HK-2 (cell line): Measurements from ENCODE around the gene CYREN.
"Not testable (repeated sequence)": the region's sequence is repeated elsewhere in the genome, so short reads cannot be mapped to it uniquely, and the experiment has no call there.

Experiments
- DNase-seq: peaks from one replicate; pipeline ENCODE4 v3.0.0-alpha.2; 2018; ENCODE audit not compliant: unreplicated experiment

The CYREN gene

DNA sequence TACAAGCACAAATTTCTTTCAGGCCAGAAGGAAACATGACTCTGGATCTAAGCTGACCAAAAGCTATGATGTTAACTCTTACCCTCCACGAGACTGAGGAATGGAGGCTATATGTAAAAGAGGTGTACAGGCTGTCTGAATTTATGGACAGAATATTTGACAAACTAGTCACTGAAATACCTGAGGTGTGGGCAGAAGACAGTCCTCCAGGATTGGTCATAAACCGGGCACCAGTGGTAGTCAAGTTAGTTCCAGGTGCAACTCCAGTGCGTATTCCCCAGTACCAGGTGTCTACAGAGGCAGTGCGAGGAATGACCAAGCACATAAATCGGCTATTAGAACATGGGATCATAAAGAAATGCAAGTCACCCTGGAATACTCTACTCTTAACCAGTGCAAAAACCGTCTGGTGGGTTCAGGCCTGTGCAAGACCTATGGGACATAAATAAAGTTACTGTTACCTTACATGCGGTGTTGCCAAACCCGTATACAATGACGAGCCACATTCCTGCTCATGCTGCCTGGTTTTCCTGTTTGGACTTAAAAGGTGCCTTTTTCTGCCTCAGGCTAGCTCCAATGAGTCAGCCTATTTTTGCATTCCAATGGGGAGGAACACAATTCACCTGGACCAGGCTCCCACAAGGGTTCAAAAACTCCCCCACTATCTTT, 6.7 kb upstream of the CYREN start:
- no peak for DNase-seq

DNA sequence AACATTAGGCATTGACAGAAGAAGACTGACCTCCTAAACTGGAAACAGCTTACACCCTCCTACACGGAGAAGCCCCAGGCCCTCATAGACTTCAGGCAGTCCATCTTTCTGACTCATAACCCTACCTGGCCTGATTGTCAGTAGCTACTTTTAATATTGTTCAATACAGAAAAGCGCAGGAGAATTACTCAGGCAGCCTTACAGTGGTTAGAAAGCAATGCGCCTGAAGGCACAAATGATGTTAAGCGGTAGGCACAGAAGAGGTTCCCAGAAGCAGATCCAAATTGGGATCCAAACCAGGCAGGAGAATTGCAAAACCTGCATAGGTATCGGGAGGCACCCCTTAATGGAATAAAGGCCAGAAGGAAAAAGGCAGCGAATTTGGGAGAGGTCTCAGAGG, 5.4 kb upstream of the CYREN start:
- DNase-seq: no peak

DNA sequence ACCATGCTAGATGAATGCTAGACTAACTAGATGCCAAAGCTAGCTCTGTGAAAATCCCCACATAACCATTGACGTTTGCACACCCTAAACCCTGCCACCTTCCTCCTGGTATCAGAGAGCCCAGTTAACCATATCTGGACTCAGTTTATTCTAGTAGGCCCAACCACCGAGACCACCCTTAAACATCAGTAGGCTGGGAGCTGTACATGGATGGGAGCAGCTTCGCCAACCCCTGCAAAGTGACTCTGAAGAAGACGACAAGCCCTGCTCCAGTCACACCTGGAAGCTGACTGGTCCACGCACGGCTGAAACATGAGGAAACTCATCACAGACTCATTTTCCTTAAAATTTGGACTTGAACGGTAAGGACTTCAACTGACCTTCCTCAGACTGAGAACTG, 4.4 kb upstream of the CYREN start:
- no peak for DNase-seq

DNA sequence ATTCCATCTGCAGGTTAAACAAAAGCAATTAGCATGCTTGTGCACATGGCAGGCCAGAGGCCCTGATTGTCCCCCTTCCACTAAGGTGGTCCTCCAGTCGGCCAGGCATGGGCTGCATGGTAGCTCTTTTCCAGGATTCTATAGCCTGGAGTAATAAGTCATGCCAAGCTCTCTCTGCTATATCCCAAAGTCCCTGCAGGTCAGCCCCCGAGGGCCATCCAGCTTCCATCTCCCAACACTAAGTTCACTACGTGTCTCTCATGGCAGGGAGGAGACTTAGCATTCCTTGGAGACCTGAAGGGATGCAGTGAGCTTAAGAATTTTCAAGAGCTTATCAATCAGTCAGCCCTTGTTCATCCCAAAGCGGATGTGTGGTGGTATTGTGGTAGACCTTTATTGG, 3.4 kb upstream of the CYREN start:
- DNase-seq: not testable (repeated sequence)

DNA sequence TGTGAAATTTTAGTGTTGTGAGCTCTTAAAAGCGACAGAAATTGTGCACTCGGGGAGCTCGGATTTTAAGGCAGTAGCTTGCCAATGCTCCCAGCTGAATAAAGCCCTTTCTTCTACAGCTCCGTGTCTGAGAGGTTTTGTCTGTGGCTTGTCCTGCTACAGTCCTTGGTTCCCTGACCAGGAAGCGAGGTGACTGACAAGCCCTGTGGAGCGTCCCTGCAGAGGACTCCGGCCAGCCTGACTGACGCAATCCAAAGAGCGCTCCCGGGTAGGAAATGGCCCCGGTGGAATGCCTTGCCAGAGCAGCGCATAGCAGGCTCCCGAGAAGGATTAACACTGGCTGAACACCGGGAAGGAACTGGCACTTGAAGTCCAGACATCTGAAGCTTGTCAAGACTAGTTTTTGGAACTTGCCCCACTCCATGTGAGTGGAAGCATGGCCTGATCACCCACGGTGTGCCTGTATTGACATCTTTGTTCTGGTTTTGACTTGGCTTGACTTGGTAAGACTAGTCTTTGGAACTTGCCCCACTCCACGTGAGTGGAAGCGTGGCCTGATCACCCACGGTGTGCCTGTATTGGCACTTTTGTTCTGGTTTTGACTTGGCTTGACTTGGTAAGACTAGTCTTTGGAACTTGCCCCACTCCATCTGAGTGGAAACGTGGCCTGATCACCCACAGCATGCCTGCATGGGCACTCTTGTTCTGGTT, 1.2 kb upstream of the CYREN start:
- DNase-seq: peak; percentile 90

DNA sequence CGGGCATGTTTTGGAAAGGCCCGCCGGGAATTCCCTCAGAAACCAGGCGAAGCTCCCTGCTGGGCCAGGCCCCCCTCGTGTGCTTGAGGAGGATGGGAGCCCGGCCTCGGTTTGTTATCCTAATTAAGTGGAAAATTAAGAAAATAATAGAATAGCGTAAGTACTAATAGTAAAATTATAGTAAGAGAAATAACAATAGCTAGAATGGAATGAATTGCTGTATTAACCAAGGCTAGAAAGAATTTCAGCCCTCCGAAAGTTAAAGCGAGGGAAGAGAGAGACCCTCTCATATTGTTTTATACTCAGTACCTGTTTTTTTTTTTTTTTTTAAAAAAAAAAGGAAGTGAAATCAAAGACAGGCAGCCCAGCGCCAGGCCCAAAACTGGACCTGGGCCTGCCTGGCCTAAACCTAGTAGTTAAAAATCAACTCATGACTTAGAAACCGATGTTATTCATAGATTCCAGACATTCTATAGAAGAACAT, 533 bp upstream of the CYREN start:
- not testable (repeated sequence) for DNase-seq

DNA sequence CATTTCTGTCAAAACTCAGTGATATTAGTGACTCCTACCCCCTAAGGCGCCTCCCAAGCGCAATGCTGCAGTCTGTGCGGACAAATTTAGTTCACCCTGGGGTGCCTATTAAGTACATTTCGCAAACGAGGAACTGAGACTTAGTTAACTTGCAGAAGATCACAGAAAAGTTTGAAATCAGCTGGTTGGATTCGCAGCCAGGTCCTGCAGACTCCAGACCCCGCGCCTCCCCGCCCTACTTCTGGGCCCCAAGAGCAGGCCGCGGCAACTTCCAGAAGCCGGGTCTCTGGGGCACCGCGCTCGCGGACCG, 588 bp downstream of the CYREN start:
- DNase-seq: no peak

DNA sequence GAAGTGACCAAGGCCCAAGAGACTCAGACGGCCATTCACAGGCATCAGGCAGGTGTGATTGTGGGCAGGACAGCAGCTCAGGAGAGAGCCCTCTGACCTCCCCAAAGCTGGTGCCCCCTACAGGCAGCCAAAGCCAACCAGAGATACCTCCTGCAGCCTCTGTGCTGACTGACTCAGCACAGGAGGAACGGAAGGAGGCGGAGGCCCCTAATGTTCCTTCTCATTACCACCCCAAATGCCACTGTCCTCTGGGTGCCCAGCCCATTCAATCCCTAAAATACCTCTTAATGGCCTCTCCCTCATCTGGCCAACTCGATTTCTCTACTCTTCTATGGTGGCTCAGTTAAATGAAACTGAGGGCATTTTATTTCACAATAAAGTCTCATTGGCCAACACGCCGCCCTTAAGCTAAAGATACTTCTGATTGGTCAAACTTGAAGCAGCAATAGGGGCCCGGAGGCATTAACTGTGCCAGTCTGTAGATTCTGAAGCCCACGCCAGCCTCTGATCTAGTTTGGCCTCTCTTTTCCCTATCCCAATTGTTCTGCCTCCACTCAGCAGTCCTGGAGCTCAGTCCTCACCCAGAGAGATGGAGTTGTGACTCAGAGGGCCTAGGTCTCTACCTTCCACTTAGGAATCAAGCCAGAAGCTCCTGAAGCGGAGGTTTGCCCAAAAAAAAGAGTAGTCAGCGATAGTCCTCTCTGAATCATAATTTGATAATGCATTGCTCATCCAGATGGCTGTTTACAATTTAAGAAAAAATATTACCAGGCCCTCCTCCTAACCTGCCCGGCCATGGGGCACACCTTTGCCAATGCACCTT, 1.2 kb downstream of the CYREN start:
- peak; percentile 62 for DNase-seq

DNA sequence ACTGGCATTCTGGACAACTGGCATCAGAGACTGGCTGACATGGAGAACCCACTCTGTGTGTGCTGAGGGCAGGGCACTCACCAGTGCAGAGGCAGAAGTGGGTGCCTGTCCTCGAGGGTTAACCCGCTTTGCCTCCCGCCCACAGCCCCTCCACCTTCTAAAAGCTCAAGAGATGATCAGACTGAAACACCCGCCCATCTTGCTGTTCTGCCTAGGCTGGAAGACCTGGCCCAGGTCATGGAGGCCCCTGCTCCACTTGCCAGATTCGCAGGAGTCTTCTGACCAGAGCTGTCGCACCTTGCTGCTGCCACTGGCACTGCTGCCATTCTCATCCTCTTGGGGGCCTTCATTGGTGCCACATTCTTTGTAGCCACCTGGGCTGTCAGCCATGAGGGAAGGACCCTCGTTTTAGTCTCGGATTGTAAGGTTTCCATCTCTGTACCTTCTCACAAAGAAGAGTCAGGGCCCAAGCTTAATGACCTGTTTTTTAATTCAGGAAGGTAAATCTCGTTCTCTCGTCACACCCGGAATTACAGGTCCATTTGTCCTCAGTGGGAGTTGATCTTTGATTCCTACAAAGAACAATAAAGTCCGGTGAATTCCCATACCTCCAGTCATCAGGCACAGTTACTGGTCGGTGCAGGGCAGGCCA, 1.9 kb downstream of the CYREN start:
- no peak for DNase-seq

DNA sequence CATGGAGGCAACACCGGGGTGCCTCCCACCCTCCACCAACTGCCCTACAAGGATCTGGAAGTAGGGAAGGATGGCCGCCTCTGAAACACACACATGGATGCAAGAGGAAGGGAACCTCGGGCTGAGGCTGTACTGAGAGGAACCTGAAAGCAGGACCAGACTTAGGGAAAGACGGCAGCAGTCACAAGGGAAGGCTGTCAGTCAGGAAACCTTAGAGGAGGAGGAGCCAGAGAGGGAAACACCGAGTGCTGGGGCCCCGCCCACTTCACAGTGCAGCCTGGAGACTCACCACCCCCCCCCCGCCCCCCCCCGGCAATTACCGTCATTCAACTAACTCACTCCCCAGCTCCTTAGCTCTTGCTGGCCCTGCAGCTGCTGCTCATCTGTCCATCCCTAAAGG, 2.5 kb downstream of the CYREN start:
- no peak for DNase-seq

DNA sequence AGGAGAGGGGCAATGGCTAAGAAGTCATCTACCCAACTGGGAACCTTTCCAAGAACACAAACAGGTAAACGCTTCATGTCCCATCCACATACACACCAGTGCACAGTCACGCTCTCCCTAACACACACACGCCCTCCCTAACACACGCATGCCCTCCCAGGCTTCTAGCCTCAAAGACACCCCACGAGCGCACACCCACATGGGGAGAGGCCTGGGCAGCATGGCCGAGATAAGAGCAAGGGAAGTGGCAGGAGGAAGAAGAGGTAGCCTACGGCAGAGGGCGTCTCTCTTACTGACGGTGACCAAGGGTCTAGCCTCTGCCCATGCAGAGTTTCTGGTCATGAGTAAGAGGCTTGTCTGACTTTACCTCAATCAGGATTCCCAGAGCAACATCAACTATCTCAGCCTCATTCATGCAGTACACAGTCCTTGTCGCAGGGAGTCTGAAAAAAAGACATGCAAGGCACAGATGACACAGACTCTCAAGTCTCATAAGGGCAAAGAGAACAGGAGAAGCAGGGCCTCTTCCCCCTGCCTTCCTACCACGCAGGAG, 3.1 kb downstream of the CYREN start:
- DNase-seq: no peak

DNA sequence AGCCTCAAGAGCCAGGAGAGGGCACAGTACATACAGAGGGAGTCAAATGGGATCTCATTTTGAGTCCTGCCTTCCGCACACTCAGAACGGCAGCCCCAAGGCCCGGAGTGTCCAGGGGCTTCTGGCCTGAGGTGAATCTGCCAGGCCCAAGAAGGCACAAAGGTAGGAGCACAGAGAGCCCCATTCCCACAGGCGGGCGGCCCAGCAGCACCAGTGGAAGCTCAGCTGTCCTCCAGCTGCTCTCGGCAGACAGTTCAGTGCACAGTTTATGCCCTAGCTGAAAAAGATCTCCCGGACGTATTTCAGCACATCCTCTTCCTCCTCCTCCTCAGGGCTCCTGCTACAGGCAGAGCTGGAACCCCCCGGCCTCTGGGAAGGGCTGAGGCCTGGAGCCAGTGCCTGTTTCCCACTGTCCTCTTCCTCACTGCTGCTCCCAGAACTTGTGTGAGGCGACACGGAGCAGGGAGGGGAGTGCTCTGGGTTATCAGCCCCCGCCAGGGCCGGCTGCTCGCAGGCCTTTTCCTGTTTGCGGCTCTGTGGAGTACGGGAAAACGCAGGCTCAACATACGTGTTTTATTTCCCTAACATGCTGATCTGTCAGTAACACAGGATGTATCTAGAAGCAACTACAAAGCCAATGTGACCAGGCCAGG, 4.0 kb downstream of the CYREN start:
- DNase-seq: no peak

DNA sequence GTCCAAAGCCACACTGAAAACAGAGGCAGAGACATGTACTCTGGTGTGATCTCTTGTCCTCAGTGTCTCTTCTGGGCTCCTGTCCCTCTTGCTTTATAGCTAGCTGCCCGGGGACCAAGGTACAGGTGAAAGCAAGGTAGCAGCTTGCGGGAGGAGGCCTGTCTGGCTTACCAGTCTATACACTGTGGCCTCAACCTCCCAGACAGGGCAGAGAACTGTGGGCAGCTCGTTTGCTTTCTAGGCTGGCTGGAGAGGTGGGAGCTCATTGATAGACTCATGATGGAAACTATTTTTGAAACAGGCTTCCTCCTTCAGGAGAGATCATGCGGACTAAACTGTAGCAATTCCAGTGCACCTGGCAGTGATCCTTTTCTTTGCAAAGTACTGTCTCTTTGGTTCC, 4.6 kb downstream of the CYREN start:
- no peak for DNase-seq

DNA sequence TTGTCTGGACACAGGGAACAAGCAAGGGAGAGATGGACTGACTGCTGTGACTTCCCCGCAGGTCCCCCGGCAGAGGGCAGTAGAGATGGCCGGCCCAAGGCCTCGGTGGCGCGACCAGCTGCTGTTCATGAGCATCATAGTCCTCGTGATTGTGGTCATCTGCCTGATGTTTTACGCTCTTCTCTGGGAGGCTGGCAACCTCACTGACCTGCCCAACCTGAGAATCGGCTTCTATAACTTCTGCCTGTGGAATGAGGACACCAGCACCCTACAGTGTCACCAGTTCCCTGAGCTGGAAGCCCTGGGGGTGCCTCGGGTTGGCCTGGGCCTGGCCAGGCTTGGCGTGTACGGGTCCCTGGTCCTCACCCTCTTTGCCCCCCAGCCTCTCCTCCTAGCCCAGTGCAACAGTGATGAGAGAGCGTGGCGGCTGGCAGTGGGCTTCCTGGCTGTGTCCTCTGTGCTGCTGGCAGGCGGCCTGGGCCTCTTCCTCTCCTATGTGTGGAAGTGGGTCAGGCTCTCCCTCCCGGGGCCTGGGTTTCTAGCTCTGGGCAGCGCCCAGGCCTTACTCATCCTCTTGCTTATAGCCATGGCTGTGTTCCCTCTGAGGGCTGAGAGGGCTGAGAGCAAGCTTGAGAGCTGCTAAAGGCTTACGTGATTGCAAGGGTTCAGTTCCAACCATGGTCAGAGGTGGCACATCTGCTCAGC, 6.0 kb downstream of the CYREN start:
- no peak for DNase-seq

DNA sequence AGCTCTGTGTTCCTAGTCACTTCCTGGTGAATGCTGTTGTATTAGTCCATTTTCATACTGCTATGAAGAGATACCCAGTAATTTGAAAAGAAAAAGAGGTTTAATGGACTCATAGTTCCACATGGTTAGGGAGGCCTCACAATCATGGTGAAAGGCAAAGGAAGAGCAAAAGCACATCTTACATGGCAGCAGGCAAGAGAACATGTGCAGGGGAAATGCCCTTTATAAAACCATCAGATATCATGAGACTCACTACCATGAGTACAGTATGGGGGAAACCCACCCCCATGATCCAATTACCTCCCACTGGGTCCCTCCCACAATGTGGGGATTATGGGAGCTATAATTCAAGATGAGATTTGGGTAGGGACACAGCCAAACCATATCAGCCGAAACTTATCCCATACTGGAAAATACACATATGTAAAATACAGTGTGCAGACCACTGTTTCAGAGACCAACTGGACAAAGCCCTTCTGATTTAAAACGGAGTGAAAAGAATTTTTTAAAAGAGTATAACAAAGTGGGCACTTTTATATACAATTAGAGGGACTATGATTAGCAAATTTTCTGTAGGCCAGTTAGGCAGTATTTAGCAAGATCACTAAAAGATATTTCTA, 8.0 kb downstream of the CYREN start:
- DNase-seq: no peak

DNA sequence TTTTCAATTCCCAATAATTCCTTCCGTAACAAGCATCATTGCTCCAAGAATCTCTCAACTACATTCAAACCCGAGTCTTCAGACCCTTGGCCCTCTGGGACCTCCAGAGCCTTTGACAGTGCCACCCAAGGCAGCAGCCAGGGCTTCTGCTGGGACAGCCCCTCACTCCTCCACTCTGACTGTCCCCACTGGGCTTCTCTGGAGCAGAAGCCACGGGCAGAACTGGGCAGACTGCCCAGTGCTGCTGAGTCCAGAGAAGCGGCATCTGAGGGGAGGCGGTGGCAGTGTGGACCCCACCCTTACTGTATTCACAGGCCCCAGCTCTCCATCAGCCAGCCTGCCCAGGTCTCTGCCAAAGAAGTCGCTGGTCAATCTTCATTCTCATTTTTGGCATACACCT, 8.8 kb downstream of the CYREN start:
- no peak for DNase-seq

DNA sequence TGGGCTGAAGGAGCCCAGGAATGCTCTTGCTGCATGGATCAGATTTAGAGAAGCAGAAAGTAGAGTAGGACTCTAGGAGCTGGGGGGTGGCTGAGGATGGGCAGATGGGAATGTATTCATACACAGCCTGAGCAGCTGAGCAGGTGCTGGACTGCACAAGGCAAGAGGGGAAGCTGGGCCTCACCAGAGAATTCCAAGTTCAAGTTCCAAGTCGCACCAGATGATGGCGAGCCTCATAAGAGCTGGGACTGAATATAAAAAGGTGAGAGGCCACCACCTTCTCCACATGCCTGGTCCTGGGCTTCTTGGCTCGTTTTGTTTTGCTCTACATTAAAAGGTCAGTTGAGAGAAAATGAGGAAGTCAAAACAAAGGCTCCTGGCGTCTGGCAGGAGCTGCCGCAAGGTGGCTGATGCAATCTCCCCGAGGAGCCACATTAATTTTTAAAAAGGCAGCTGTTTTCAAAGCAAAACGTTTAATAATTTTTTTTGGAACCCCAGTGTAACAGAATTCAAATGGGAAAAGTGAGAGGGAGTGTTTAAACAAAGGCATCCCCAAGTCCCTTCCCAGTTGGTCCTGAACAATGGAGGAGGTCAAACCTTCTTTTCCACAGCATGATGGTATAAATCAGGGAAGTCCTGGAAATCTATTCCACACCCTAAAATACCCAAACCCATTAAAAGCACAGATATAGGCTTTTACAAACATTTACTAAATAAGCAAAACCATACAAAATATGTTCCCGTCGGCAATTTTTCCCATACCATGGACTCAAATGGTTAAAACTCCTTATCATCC, 9.5 kb downstream of the CYREN start:
- no peak for DNase-seq

DNA sequence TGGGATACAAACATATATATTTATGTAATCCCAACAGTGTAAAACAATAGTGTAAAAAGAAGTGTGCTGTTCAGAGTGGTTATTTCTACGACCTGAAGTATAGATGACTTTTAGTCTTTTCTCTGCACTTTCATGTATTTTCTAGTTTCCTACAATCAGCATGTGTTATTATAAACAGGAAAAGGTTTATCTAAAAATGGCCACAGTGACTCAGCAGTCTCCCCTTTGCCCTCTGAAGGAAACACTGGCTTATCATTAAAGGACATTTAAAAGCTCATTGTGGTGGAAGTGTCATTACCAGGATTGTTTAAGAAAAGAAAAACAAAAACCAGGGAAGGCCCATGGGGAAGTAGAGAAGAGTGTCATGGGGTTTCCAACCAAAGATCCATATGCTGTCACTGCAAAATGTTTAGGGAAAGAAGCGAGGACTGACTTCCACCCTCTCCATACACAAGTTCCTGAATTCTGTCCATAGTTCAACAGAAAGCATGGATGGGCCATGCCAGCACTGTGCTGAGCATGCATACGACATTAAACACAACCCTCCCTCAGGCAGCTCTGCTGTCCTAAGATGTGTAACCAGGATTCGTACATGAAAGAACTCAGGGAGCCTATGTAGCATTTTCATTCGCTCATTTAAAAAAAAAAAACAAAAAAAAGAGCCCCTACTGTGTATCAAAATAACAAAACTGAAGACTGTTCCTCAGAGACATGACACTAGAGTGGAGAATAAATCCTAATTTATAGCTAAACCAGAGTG, 10.2 kb downstream of the CYREN start:
- DNase-seq: no peak
